ENCODE results near the gene ZFAND3.

DNA sequence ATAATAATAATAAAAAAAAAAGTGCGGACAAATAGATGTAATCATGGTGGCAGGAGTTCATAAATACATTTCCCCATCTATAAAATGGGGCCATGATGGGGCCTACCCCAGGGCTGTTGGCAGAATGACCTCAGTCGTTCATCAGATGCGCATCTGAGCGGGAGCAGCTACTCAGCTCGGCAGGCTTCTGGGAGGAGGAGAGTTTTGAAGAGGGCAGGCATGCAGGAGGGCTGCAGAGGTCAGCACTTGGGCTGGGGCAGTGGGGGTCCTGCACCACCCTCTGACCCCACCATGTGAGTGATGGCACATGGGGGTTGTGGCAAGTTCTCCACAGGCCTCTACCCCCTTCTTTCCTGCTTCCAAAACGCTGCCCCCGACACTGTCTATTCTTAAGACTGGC is 373.5 kb downstream of the ZFAND3 start:
- TF ChIP-seq POLR2A (IDR thresholded peaks at IDR 0.05; ENCODE audit: low read length) (no peak), GATA1 (IDR thresholded peaks at IDR 0.05; ENCODE audit: low read depth, low read length) (no peak)

All from erythroblast (primary cell).